ENCODE data around the gene PREP. TPM values are rescaled to one million over a fixed set of nuclear protein-coding genes. Genes with fewer than 3 reads are reported as not detected.

Gene PREP
- total and polyA plus RNA-seq, 2 experiments from 2014 or later = 27.2 to 30.3 TPM

GRCh38 chr6:105375797-105376196 lies 27.1 kb downstream of the PREP start:
- Histone ChIP-seq H3K9me3 (ENCODE audit: low read depth) (no peaks in the 10 kb centered on the region), H3K27me3 (no peaks in the 10 kb centered on the region), H4K20me1 (ENCODE audit: insufficient read depth, poor library complexity, severe bottlenecking) (no peaks in the 10 kb centered on the region), H3K27ac (no peak overlapping the region), H3K79me2 (peaks cover 23% of the 10 kb centered on the region), H3K4me3 (no peak overlapping the region), H3K4me2 (no peak overlapping the region), H3K36me3 (replicated peaks; ENCODE audit: insufficient read depth, low read depth) (no peaks in the 10 kb centered on the region), H3K4me1 (ENCODE audit: insufficient read depth) (peaks cover 11% of the 10 kb centered on the region), H2AFZ (no peak overlapping the region), H3K9me2 (replicated peaks; ENCODE audit: insufficient read depth) (no peaks in the 10 kb centered on the region)
- no peak for TF ChIP-seq EZH2phosphoT487 (IDR thresholded peaks at IDR 0.05; ENCODE audit: low read depth, severe bottlenecking, unreplicated experiment)
- no peak for TF ChIP-seq EZH2 (IDR thresholded peaks at IDR 0.05; ENCODE audit: borderline replicate concordance)
- no peak for TF ChIP-seq CTCF (IDR thresholded peaks at IDR 0.05; ENCODE audit: poor library complexity)
- DNase-seq (ENCODE audit: low spot score) = no peak
- WGBS (ENCODE audit: low lambda C conversion rate, missing lambda C conversion rate) = 95% methylated on average over 3 of the region's 3 CpGs

DNA sequence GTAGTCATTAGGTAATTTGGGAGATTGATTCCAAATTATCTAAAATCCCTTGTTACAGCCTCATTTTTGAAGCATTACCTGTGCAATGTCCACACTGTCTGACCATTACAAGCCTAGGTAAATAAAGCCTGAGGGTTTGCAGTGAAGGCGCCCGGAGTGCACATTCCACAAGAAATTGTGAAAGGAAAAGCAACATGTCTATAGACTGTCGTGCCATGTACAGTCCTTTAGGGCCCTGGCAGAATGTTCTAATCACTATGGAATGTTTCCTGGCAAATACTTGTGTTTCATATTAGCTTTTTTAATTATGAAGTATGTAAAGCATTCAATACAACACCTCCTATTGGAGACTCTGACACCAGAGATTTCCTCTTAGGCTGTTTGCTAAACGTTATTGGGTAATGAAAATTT lies 28.9 kb downstream of the PREP start:
- Histone ChIP-seq H3K4me1 (ENCODE audit: insufficient read depth) (peaks cover 11% of the 10 kb centered on the region), H3K4me3 (no peak overlapping the region), H4K20me1 (ENCODE audit: insufficient read depth, poor library complexity, severe bottlenecking) (no peaks in the 10 kb centered on the region), H3K9me3 (ENCODE audit: low read depth) (no peaks in the 10 kb centered on the region), H3K4me2 (peak overlapping the region; percentile 46), H2AFZ (no peak overlapping the region), H3K9me2 (replicated peaks; ENCODE audit: insufficient read depth) (no peaks in the 10 kb centered on the region), H3K79me2 (peaks cover 21% of the 10 kb centered on the region), H3K36me3 (replicated peaks; ENCODE audit: insufficient read depth, low read depth) (no peaks in the 10 kb centered on the region), H3K27me3 (no peaks in the 10 kb centered on the region), H3K27ac (peak overlapping the region; percentile 93)
- peak; percentile 73 for DNase-seq (ENCODE audit: low spot score)
- 39% methylated on average over 4 of the region's 4 CpGs for WGBS (ENCODE audit: low lambda C conversion rate, missing lambda C conversion rate)
- TF ChIP-seq EZH2 (IDR thresholded peaks at IDR 0.05; ENCODE audit: borderline replicate concordance) (no peak), EZH2phosphoT487 (IDR thresholded peaks at IDR 0.05; ENCODE audit: low read depth, severe bottlenecking, unreplicated experiment) (no peak), CTCF (IDR thresholded peaks at IDR 0.05; ENCODE audit: poor library complexity) (no peak)

DNA sequence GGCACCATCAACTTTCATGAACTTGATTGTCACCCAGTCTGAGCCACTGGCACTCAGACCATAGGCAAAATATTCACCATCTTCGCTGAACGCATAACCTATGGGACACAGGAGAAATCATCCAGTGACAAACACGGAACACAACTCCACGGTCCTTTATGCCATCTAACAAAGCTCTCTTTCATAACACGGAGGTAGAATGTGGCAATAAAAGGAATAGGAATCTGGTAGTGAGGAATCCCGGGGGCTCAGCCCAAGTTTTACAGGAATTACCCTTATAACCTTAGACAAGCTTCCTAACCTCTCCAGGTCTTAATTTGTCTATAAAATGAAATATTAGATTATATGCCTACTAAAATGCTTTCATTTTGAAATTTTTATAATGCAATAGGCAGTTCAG lies 29.4 kb downstream of the PREP start:
- Histone ChIP-seq H4K20me1 (ENCODE audit: insufficient read depth, poor library complexity, severe bottlenecking) (no peaks in the 10 kb centered on the region), H3K27ac (peak overlapping the region; percentile 93), H3K4me2 (peak overlapping the region; percentile 13), H3K4me3 (no peak overlapping the region), H3K9me3 (ENCODE audit: low read depth) (no peaks in the 10 kb centered on the region), H3K4me1 (ENCODE audit: insufficient read depth) (peaks cover 11% of the 10 kb centered on the region), H3K27me3 (no peaks in the 10 kb centered on the region), H3K9me2 (replicated peaks; ENCODE audit: insufficient read depth) (no peaks in the 10 kb centered on the region), H3K79me2 (peaks cover 17% of the 10 kb centered on the region), H3K36me3 (replicated peaks; ENCODE audit: insufficient read depth, low read depth) (no peaks in the 10 kb centered on the region), H2AFZ (no peak overlapping the region)
- no peak for DNase-seq (ENCODE audit: low spot score)
- WGBS (ENCODE audit: low lambda C conversion rate, missing lambda C conversion rate) = 89% methylated on average over 6 of the region's 6 CpGs
- no peak for TF ChIP-seq CTCF (IDR thresholded peaks at IDR 0.05; ENCODE audit: poor library complexity)
- no peak for TF ChIP-seq EZH2 (IDR thresholded peaks at IDR 0.05; ENCODE audit: borderline replicate concordance)

DNA sequence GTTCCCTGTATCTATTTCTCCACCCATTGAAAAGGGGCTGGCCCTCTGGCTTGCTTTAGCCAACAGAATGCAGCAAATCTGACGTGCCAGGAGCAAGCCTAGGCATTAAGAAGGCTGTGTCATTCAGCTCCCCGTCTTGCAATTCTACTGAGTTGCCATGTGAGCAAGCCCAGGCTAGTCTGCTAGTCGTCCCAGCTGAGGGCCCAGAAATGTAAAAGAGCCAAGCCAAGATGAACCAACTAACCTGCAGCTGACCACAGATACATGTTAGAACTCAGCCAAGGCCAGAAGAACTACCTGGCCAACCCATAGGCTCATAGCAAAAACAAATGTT lies 30.1 kb downstream of the PREP start:
- no peak overlapping the region for H3K4me2 ChIP-seq
- no peak overlapping the region for H3K4me3 ChIP-seq
- peaks cover 17% of the 10 kb centered on the region for H3K79me2 ChIP-seq
- TF ChIP-seq CTCF (IDR thresholded peaks at IDR 0.05; ENCODE audit: poor library complexity) (no peak), EZH2 (IDR thresholded peaks at IDR 0.05; ENCODE audit: borderline replicate concordance) (no peak), EZH2phosphoT487 (IDR thresholded peaks at IDR 0.05; ENCODE audit: low read depth, severe bottlenecking, unreplicated experiment) (no peak)
- no peaks in the 10 kb centered on the region for H3K27me3 ChIP-seq
- no peaks in the 10 kb centered on the region for H3K9me2 ChIP-seq (replicated peaks; ENCODE audit: insufficient read depth)
- no peak overlapping the region for H2AFZ ChIP-seq
- no peaks in the 10 kb centered on the region for H4K20me1 ChIP-seq (ENCODE audit: insufficient read depth, poor library complexity, severe bottlenecking)
- peak overlapping the region; percentile 93 for H3K27ac ChIP-seq
- 73% methylated on average over 3 of the region's 3 CpGs for WGBS (ENCODE audit: low lambda C conversion rate, missing lambda C conversion rate)
- peak; percentile 51 for DNase-seq (ENCODE audit: low spot score)
- no peaks in the 10 kb centered on the region for H3K9me3 ChIP-seq (ENCODE audit: low read depth)
- H3K36me3 ChIP-seq (replicated peaks; ENCODE audit: insufficient read depth, low read depth) = no peaks in the 10 kb centered on the region
- peaks cover 11% of the 10 kb centered on the region for H3K4me1 ChIP-seq (ENCODE audit: insufficient read depth)
